BJ (cell line): ENCODE measurements around the gene ATP6V1G2. TPM values are rescaled to one million over a fixed set of nuclear protein-coding genes. Genes with fewer than 3 reads are reported as not detected.
A peak's percentile ranks its signal among the peaks of the same experiment; 100 is the strongest.
"Not testable (repeated sequence)": the region's sequence is repeated elsewhere in the genome, so short reads cannot be mapped to it uniquely, and the experiment has no call there.

ENCODE experiments used
- CTCF ChIA-PET: fragments of 350-600 bp; formaldehyde crosslinking; extraction: SDS; loops from one replicate; lab custom pipeline; 2021; ENCODE audit warnings: antibody characterized with exemption, inconsistent platforms; lab: Yijun Ruan, JAX
- POLR2A ChIA-PET: fragments of 300-600 bp; sonication (Branson Sonifier 250); formaldehyde crosslinking; extraction: SDS; loops from one replicate; lab custom pipeline; 2021; ENCODE audit warnings: antibody characterized with exemption; lab: Charles Lee
- DNase-seq: peaks from one replicate; pipeline ENCODE4 v3.0.0-alpha.2; 2011; ENCODE audit warnings: low read depth
- H3K27me3 ChIP-seq: 2 replicates; pipeline ENCODE4 v1.6.0; 2011; ENCODE audit warnings: low read length; ENCODE audit not compliant: control insufficient read depth, insufficient read depth
- H3K36me3 ChIP-seq: 2 replicates; pipeline ENCODE4 v1.5.1; 2011; ENCODE audit warnings: low read length; ENCODE audit not compliant: control insufficient read depth, insufficient read depth
- H3K4me3 ChIP-seq: 2 replicates; pipeline ENCODE4 v1.5.1; 2011; ENCODE audit warnings: low read depth, mild to moderate bottlenecking, control low read depth, low read length
- CTCF ChIP-seq: IDR thresholded peaks from 2 replicates; pipeline ENCODE4 v1.5.1; 2011; ENCODE audit warnings: low read depth, mild to moderate bottlenecking, control low read depth, inconsistent platforms, low read length, moderate library complexity; ENCODE audit not compliant: insufficient read depth
- polyA minus RNA-seq: library from RNA; depleted of rRNA, polyadenylated mRNA; stranded (reverse); fragments of >200 nt; gene quantifications from 2 replicates; pipeline ENCODE4 v1.2.3, GENCODE V29; 2011; rRNA and poly(A)+ RNA removed
- polyA plus RNA-seq: library from polyadenylated mRNA; depleted of rRNA; stranded (reverse); fragments of >200 nt; gene quantifications from 2 replicates; pipeline ENCODE4 v1.2.3, GENCODE V29; 2011; rRNA removed

The ATP6V1G2 gene
- polyA plus RNA-seq (2.7 and 3.6 TPM in 2 replicates), polyA minus RNA-seq (0.36 and 1.1 TPM in 2 replicates)

- DNase-seq = peak; percentile 62
- Histone ChIP-seq H3K4me3 (peak within 1 kb of the TSS; percentile 50), H3K36me3 (peaks cover 3% of the 10 kb centered on the region; the same call in 1 of the 2 replicates), H3K27me3 (no peaks in the 10 kb centered on the region)
- POLR2A ChIA-PET = no interaction called here
- CTCF ChIA-PET = interaction anchor here (0.6 to 17.0 kb wide), 26 partner anchors 11 to 932 kb away, joined by 3 to 433 read pairs (median 4); partner anchors contain the start of genes C6orf47, LST1, LTB and MCCD1
- peak; percentile 100 for TF ChIP-seq CTCF
Observed at GRCh38 chr6:31546339-31546957, at the start of gene ATP6V1G2. Gene ATP6V1G2 (minus strand): TSS chr6:31546608. CDS start chr6:31546559, 49 bp downstream.

DNA sequence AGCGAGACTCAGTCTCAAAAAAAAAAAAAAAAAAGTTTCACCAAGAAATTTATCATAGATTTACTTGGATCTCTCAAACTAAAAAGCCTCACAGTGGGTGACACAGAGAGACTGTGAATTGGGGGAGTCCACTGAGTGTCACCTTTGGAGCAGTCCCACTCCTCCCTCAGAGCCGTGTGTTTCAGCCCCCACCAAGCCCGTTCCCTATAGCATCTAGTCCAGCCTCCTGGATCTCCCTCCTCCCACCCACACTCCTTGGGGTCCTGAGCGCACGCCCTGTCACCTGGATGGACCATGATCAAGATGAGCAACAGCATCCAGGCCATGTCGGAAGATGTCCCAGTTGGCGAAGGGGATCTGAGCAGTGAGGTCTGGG, 46.0 kb upstream of the ATP6V1G2 start:
- DNase-seq = no peak
- ChIA-PET POLR2A (no interaction called here), CTCF (interaction anchor here (1.3 to 11.7 kb wide), 3 partner anchors 8 to 98 kb away, joined by 5 to 433 read pairs (median 182); partner anchors contain the start of genes ATP6V1G2, DDX39B, LST1 and LTB)
- Histone ChIP-seq H3K36me3 (no peaks in the 10 kb centered on the region), H3K27me3 (no peaks in the 10 kb centered on the region), H3K4me3 (no peak overlapping the region)
- TF ChIP-seq CTCF = no peak

- POLR2A ChIA-PET, H3K27me3 ChIP-seq, H3K36me3 ChIP-seq, H3K4me3 ChIP-seq, DNase-seq: not testable (repeated sequence)
- CTCF ChIA-PET = interaction anchor here (0.8 to 15.5 kb wide), 3 partner anchors 8 to 43 kb away, joined by 4 to 156 read pairs (median 12); partner anchors contain the start of genes ATP6V1G2 and NFKBIL1
Observed at GRCh38 chr6:31590691-31591090, 44.3 kb upstream of the ATP6V1G2 start.

GRCh38 chr6:31588871-31589650, 42.7 kb upstream of the ATP6V1G2 start:
- CTCF ChIA-PET = interaction anchor here (1.1 to 15.5 kb wide), 4 partner anchors 8 to 41 kb away, joined by 3 to 182 read pairs (median 84); partner anchors contain the start of genes ATP6V1G2, NCR3 and NFKBIL1
- POLR2A ChIA-PET = interaction anchor here (0.7 kb wide), 1 partner anchor 25 kb away, joined by 3 read pairs; no protein-coding TSS in a partner anchor
- Histone ChIP-seq H3K4me3 (no peak overlapping the region), H3K36me3 (no peaks in the 10 kb centered on the region), H3K27me3 (no peaks in the 10 kb centered on the region)
- no peak for TF ChIP-seq CTCF
- DNase-seq = no peak

DNA sequence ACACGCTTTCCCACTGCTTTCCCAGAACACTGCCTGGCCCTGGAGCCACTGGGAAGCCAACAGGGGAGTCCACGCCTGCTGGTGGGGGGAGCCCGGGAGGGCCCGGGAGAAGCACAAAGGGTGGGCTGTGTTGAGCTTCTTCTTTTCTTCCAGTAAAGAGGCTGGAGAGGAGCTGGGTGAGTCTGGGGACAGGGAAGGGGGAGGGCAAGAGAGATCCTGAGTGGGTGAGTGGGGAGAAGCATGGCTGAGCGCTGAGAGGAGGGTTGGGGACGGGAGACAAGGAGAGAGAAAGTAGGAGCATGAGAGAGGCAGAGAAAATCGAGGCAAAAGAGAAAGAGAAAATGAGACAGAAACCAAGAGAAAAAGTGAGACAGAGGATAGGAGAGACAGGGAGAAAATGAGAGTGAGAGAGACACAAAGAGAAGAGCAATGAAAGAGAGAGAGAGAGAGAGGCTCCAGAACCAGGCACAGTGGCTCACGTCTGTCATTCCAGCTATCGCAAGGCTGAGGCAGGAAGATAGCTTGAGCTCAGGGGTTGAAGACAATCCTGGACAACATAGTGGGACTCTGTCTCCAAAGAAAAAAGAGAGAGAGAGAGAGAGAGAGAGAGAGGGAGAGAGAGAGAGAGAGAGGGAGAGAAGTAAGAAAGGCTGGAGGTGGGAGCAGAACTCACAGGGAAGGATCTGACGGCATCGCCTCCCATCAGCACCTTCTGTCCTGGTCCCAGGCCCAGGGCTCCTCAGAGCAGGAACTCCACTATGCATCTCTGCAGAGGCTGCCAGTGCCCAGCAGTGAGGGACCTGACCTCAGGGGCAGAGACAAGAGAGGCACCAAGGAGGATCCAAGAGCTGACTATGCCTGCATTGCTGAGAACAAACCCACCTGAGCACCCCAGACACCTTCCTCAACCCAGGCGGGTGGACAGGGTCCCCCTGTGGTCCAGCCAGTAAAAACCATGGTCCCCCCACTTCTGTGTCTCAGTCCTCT, 41.7 kb upstream of the ATP6V1G2 start:
- ChIA-PET POLR2A (interaction anchor here (0.7 kb wide), 1 partner anchor 24 kb away, joined by 3 read pairs; no protein-coding TSS in a partner anchor), CTCF (interaction anchor here (2.5 to 15.5 kb wide), 3 partner anchors 8 to 40 kb away, joined by 12 to 182 read pairs (median 156); partner anchors contain the start of genes ATP6V1G2, NCR3 and NFKBIL1)
- DNase-seq = no peak
- Histone ChIP-seq H3K36me3 (no peaks in the 10 kb centered on the region), H3K27me3 (no peaks in the 10 kb centered on the region), H3K4me3 (no peak overlapping the region)
- no peak for TF ChIP-seq CTCF
